HG03571 (cell line): ENCODE measurements around the gene FLOT1.

ENCODE experiments used
- ATAC-seq: cut with Tn5 transposase; IDR thresholded peaks from one replicate; pipeline ENCODE4 v1.9.1; 2021; ENCODE audit not compliant: unreplicated experiment

Gene FLOT1

DNA sequence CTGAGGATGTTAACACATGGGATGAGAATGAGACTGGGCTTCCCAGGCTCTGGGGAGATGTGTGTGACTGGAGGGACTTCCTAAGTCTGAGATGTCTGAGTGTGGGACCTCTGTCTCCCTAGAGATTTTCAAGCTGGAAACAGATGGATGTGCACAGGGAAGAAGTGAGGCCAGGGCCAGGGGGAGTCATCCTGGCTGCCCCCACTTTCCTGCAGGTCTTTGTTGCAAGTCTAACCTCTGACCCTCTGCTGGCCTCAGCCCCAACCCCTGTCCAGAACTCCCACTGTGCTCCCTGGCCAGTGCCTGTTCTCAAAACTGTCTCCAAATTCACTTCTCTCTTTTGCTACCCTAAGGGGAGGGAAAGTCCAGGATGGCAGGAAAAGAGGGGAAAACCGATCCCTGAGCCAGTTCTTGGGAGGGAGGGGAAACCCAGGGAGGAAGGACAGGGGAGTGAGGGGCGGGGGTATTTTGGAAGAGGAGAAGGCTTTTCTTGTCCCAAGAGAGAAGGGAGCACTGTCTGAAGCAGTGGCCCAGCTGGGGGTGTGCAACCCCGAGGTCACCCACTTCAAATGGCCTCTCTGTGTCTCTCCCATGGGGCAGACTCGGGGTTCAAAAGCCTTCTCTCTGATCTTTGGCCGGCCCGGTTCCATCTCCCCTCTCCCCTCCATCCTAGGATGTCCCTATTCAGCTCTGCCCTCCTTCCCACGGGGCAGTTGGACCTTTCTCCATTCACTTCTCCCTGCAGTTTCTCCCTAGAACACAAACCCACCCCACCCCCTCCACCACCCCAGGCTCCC lies 59.1 kb downstream of the FLOT1 start:
- ATAC-seq = no peak

DNA sequence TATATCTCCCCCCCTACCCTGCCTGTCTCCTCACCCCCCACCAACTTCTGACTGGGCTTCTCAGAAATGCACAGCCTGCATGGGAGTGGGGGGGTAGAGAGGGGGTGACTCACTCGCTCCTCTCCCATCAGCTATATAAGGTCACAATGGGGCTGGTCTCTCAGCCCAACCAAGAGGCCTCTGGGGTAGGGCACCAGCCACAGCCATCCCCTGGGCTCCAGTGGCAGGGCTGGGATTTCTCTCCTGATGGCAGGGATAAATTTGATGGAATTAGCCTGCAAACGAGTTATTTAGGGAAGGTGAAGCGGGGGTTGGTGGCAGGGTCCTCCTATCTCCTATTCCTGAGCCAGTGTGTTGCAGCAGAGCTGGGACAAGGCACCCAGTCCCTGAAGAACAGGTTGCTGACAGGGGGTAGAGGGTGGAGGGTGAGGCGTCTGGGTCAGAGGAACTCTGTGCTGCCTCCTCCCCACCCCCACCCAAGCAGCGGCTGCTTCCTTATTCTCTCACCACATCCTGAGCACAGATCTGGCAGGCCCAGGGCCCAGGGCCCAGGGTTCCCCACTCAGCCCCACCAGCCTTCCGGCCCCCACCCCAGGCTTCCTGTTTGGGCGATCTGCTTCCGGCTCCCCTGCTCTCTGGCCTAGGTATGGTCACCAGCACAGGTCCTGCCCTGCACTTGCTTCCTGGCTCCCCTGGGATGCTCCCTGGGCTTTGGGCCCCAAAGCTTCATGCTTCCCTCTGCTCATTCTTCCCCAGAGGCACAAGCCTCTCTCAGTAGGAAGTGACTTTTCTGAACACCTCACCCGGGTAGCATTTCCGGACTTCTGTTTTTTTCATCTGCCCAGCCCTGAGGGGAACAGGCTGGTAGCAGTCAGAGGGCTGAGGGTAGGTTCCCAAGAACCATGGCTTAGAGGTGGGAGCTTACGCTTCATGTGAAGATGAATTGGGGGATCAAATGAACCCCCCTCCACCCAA lies 60.1 kb downstream of the FLOT1 start:
- peak; percentile 34 for ATAC-seq

DNA sequence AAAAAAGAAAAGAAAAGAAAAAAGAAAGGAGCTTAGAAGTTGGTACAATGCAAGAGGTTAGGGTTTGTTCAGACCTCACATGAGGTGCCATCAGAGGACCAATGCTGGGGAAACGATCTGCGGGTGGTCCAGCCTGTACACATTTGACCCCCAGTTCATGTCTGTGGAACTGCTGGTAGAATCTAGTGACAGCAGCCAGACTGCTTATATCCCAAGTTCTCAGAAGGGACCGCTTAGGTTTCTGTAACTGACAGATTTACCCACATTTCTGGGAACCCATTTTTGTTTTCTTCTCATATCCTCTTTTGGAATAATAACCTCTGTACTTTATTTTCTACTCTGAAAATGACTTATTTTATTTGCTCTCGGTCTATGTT lies 60.7 kb downstream of the FLOT1 start:
- no peak for ATAC-seq

GRCh38 chr6:30679765-30680535 lies 62.5 kb downstream of the FLOT1 start:
- ATAC-seq = no peak

GRCh38 chr6:30678964-30679726 lies 63.3 kb downstream of the FLOT1 start:
- ATAC-seq = no peak
